ENCODE measurements around the gene WDR49.

- TF ChIP-seq CTCF (IDR thresholded peaks at IDR 0.05; ENCODE audit: low read depth, low read length) (no peak), EZH2phosphoT487 (IDR thresholded peaks at IDR 0.05; ENCODE audit: low read depth) (no peak)
Measured at GRCh38 chr3:167559924-167560323, 93.8 kb downstream of the WDR49 start.
